ENCODE measurements around the gene OR2A12.

DNA sequence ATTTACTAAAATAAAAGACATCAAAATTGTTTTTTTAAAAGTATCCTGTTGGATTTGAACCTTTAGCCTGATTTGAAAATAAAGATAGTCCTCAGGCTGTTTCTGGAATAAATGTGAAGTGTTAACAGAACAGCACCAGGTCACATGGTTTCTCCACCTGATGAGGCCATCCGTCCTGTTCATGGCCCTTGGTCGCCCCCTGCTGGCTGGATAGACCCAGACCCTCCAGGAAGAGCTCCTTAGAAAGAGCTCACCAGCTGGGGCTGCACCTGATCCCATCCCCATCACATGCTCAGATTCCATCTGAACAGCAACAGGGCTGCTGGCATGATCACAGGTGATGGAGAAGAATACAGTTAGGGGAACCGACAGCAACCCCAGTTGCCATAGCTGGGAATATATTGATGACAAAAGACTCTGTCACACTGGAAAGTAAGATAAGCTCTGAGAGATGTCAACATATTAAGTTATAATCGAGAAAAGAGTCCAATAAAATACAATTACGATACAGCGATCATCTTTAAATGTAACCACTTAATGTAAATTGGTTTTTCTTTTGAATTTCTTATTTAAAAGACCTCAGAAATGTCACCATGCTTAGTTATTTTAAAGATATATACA, 41.7 kb downstream of the OR2A12 start:
- TF ChIP-seq POLR2A (IDR thresholded peaks at IDR 0.05; ENCODE audit: low read depth, low read length) (no peak), POLR2AphosphoS5 (IDR thresholded peaks at IDR 0.05; ENCODE audit: low read depth, low read length) (no peak)

Data from GM12892 (cell line).